GM11168 (cell line): ENCODE results near the gene TEN1.

ENCODE experiments used
- in situ Hi-C: fragments of 300-500 bp; cut with MboI; formaldehyde crosslinking; loops from one replicate; pipeline ENCODE4 v1.12.0; 2022; ENCODE audit warnings: low sequenced_read_pairs; ENCODE audit not compliant: unreplicated experiment

TEN1 gene

GRCh38 chr17:76004750-76005262, 25.8 kb downstream of the TEN1 start:
- in situ Hi-C loops, result loop anchor here (10.0 to 25.0 kb wide), 2 partner anchors 90 to 282 kb away; no protein-coding TSS in a partner anchor

- in situ Hi-C loops, result loop anchor here (10.0 to 25.0 kb wide), 2 partner anchors 91 to 282 kb away; no protein-coding TSS in a partner anchor
These were observed 26.5 kb downstream of the TEN1 start for GRCh38 chr17:76005263-76006149.

GRCh38 chr17:76007131-76007849, 28.2 kb downstream of the TEN1 start:
- in situ Hi-C loops, result loop anchor here (10.0 to 25.0 kb wide), 2 partner anchors 92 to 280 kb away; no protein-coding TSS in a partner anchor

GRCh38 chr17:76007850-76008165, 28.8 kb downstream of the TEN1 start:
- in situ Hi-C loops, result loop anchor here (10.0 to 25.0 kb wide), 2 partner anchors 93 to 279 kb away; no protein-coding TSS in a partner anchor

GRCh38 chr17:76008208-76008607, 29.2 kb downstream of the TEN1 start:
- in situ Hi-C loops, result loop anchor here (10.0 to 25.0 kb wide), 2 partner anchors 93 to 279 kb away; no protein-coding TSS in a partner anchor

- in situ Hi-C loops, result loop anchor here (10.0 to 25.0 kb wide), 2 partner anchors 94 to 278 kb away; no protein-coding TSS in a partner anchor
These were observed 29.8 kb downstream of the TEN1 start for GRCh38 chr17:76008630-76009425.

- in situ Hi-C loops, result loop anchor here (10.0 to 25.0 kb wide), 2 partner anchors 95 to 278 kb away; no protein-coding TSS in a partner anchor
These were observed 30.4 kb downstream of the TEN1 start for GRCh38 chr17:76009447-76009846.

GRCh38 chr17:76009969-76010661, 31.1 kb downstream of the TEN1 start:
- in situ Hi-C loops, result loop anchor here (10.0 to 25.0 kb wide), 2 partner anchors 95 to 277 kb away; no protein-coding TSS in a partner anchor

- in situ Hi-C loops, result loop anchor here (25.0 kb wide), 1 partner anchor 275 kb away; no protein-coding TSS in a partner anchor
These were observed 32.9 kb downstream of the TEN1 start for GRCh38 chr17:76011951-76012350.

GRCh38 chr17:76013377-76013932, 34.4 kb downstream of the TEN1 start:
- in situ Hi-C loops, result loop anchor here (25.0 kb wide), 1 partner anchor 274 kb away; no protein-coding TSS in a partner anchor

- in situ Hi-C loops, result loop anchor here (25.0 kb wide), 1 partner anchor 273 kb away; no protein-coding TSS in a partner anchor
These were observed 35.3 kb downstream of the TEN1 start for GRCh38 chr17:76014100-76014924.

- in situ Hi-C loops, result loop anchor here (25.0 kb wide), 1 partner anchor 272 kb away; no protein-coding TSS in a partner anchor
These were observed 35.9 kb downstream of the TEN1 start for GRCh38 chr17:76014925-76015261.

- in situ Hi-C loops, result loop anchor here (25.0 kb wide), 1 partner anchor 270 kb away; no protein-coding TSS in a partner anchor
These were observed 38.7 kb downstream of the TEN1 start for GRCh38 chr17:76017481-76018339.

GRCh38 chr17:76018340-76018680, 39.3 kb downstream of the TEN1 start:
- in situ Hi-C loops, result loop anchor here (25.0 kb wide), 1 partner anchor 269 kb away; no protein-coding TSS in a partner anchor

GRCh38 chr17:76018801-76019200, 39.8 kb downstream of the TEN1 start:
- in situ Hi-C loops, result loop anchor here (25.0 kb wide), 1 partner anchor 268 kb away; no protein-coding TSS in a partner anchor

- in situ Hi-C loops, result loop anchor here (25.0 kb wide), 1 partner anchor 267 kb away; no protein-coding TSS in a partner anchor
These were observed 40.9 kb downstream of the TEN1 start for GRCh38 chr17:76019833-76020467.
